Uterine smooth muscle cell (primary cell): ENCODE results near the gene CYP2R1. TPM values are rescaled to one million over a fixed set of nuclear protein-coding genes. Genes with fewer than 3 reads are reported as not detected.

Source experiments
- total RNA-seq: library from RNA; depleted of rRNA; stranded (reverse); fragments of >200 nt; gene quantifications from 2 replicates; pipeline ENCODE4 v1.2.3, GENCODE V29; 2014

Gene CYP2R1, protein sequence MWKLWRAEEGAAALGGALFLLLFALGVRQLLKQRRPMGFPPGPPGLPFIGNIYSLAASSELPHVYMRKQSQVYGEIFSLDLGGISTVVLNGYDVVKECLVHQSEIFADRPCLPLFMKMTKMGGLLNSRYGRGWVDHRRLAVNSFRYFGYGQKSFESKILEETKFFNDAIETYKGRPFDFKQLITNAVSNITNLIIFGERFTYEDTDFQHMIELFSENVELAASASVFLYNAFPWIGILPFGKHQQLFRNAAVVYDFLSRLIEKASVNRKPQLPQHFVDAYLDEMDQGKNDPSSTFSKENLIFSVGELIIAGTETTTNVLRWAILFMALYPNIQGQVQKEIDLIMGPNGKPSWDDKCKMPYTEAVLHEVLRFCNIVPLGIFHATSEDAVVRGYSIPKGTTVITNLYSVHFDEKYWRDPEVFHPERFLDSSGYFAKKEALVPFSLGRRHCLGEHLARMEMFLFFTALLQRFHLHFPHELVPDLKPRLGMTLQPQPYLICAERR
- total RNA-seq = 9.3 and 11.1 TPM in 2 replicates

DNA sequence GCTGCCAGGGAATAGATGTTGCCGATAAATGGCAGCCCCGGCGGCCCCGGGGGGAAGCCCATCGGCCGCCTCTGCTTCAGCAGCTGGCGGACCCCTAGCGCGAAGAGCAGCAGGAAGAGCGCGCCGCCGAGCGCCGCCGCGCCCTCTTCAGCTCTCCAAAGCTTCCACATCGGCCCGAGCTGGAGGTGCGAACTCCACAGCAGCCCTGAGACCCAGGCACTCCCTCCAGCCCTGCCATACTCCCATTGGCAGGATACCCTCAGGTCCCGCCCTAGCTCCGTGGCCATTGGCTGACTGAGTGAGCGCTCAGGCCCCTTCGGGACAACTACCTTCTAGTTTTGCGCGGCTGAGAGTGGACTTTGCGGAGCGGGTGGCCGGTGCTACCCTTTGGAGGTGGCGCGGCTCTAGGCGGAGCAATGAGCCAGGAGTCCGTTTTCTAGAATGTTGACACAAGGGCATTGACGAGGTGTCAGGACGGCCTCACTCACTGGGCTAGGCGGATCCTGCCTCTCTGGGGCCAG, at the start of gene CYP2R1:
CYP2R1 (minus strand) TSS at position 196 of the 521 bp plus-strand sequence; CDS start at position 170, 26 bp downstream.

Other genes with a start within 250 kb of the CYP2R1 start
- gene PDE3B, start 248.4 kb downstream of the CYP2R1 start, total RNA-seq = 2.4 and 2.7 TPM in 2 replicates
- not detected in 2 replicates for gene CALCA, start 80.1 kb upstream of the CYP2R1 start, total RNA-seq
- gene CALCB, start 181.4 kb upstream of the CYP2R1 start, total RNA-seq = under 0.01 and 0.12 TPM in 2 replicates
- 0.12 and 0.77 TPM in 2 replicates for gene INSC, start 222.7 kb upstream of the CYP2R1 start, total RNA-seq